ENCODE results near the gene GABRB1.

The GABRB1 gene

GRCh38 chr4:47012676-47013075, 18.7 kb upstream of the GABRB1 start:
- DNase-seq: no peak
- Histone ChIP-seq H3K18ac (ENCODE audit: low read length) (no peak overlapping the region), H3K56ac (ENCODE audit: low read length) (no peak overlapping the region), H3K9ac (ENCODE audit: low read length) (no peak overlapping the region), H3K79me1 (ENCODE audit: low read length) (no peaks in the 10 kb centered on the region), H3K4ac (ENCODE audit: low read depth, low read length) (no peak overlapping the region), H3K4me3 (ENCODE audit: low read length) (no peak overlapping the region), H3K27ac (ENCODE audit: low read depth, low read length) (no peak overlapping the region), H2BK15ac (replicated peaks; ENCODE audit: low read depth) (no peak overlapping the region), H2BK5ac (ENCODE audit: low read length) (no peak overlapping the region), H4K8ac (ENCODE audit: low read depth, low read length) (no peak overlapping the region), H3K79me2 (ENCODE audit: control insufficient read depth, insufficient read depth, low read length) (no peaks in the 10 kb centered on the region), H2BK120ac (ENCODE audit: low read depth, low read length) (no peak overlapping the region), H3K27me3 (ENCODE audit: insufficient read depth, low read length, poor library complexity) (no peaks in the 10 kb centered on the region), H3K36me3 (ENCODE audit: control insufficient read depth, insufficient read depth, low read length) (no peaks in the 10 kb centered on the region), H3K23ac (ENCODE audit: low read length) (no peak overlapping the region), H3K4me1 (ENCODE audit: control insufficient read depth, low read depth, low read length) (no peaks in the 10 kb centered on the region), H3K4me2 (ENCODE audit: low read length) (no peak overlapping the region), H4K5ac (ENCODE audit: low read length) (no peak overlapping the region), H2AK5ac (ENCODE audit: low read length) (no peak overlapping the region)

- H3K56ac ChIP-seq (ENCODE audit: low read length): no peak overlapping the region
- no peak overlapping the region for H3K18ac ChIP-seq (ENCODE audit: low read length)
- no peak overlapping the region for H2AK5ac ChIP-seq (ENCODE audit: low read length)
- no peak overlapping the region for H3K9ac ChIP-seq (ENCODE audit: low read length)
- H3K27ac ChIP-seq (ENCODE audit: low read depth, low read length): no peak overlapping the region
- no peak overlapping the region for H2BK5ac ChIP-seq (ENCODE audit: low read length)
- no peaks in the 10 kb centered on the region for H3K36me3 ChIP-seq (ENCODE audit: control insufficient read depth, insufficient read depth, low read length)
- no peaks in the 10 kb centered on the region for H3K79me1 ChIP-seq (ENCODE audit: low read length)
- no peak overlapping the region for H4K8ac ChIP-seq (ENCODE audit: low read depth, low read length)
- no peaks in the 10 kb centered on the region for H3K79me2 ChIP-seq (ENCODE audit: control insufficient read depth, insufficient read depth, low read length)
- no peak overlapping the region for H3K23ac ChIP-seq (ENCODE audit: low read length)
- no peak overlapping the region for H2BK15ac ChIP-seq (replicated peaks; ENCODE audit: low read depth)
- no peak overlapping the region for H3K4me2 ChIP-seq (ENCODE audit: low read length)
- H3K4me3 ChIP-seq (ENCODE audit: low read length): no peak overlapping the region
- WGBS (ENCODE audit: extremely low coverage, insufficient coverage, low lambda C conversion rate): no CpG with 5 or more reads among the region's 3 CpGs
- no peaks in the 10 kb centered on the region for H3K4me1 ChIP-seq (ENCODE audit: control insufficient read depth, low read depth, low read length)
- H2BK120ac ChIP-seq (ENCODE audit: low read depth, low read length): no peak overlapping the region
- H3K27me3 ChIP-seq (ENCODE audit: insufficient read depth, low read length, poor library complexity): no peaks in the 10 kb centered on the region
- DNase-seq: no peak
- no peak overlapping the region for H3K4ac ChIP-seq (ENCODE audit: low read depth, low read length)
- no peak overlapping the region for H4K5ac ChIP-seq (ENCODE audit: low read length)
Observed at GRCh38 chr4:47013373-47013772, 18.0 kb upstream of the GABRB1 start.

- H3K4me1 ChIP-seq (ENCODE audit: control insufficient read depth, low read depth, low read length): no peaks in the 10 kb centered on the region
- H3K23ac ChIP-seq (ENCODE audit: low read length): no peak overlapping the region
- no peaks in the 10 kb centered on the region for H3K27me3 ChIP-seq (ENCODE audit: insufficient read depth, low read length, poor library complexity)
- no peaks in the 10 kb centered on the region for H3K79me2 ChIP-seq (ENCODE audit: control insufficient read depth, insufficient read depth, low read length)
- no peak overlapping the region for H3K9ac ChIP-seq (ENCODE audit: low read length)
- H3K4me2 ChIP-seq (ENCODE audit: low read length): no peak overlapping the region
- H2BK5ac ChIP-seq (ENCODE audit: low read length): no peak overlapping the region
- no peak overlapping the region for H2AK5ac ChIP-seq (ENCODE audit: low read length)
- no peak overlapping the region for H2BK120ac ChIP-seq (ENCODE audit: low read depth, low read length)
- no peaks in the 10 kb centered on the region for H3K36me3 ChIP-seq (ENCODE audit: control insufficient read depth, insufficient read depth, low read length)
- H3K27ac ChIP-seq (ENCODE audit: low read depth, low read length): no peak overlapping the region
- H2BK15ac ChIP-seq (replicated peaks; ENCODE audit: low read depth): no peak overlapping the region
- H4K5ac ChIP-seq (ENCODE audit: low read length): no peak overlapping the region
- H3K4me3 ChIP-seq (ENCODE audit: low read length): no peak overlapping the region
- DNase-seq: no peak
- no peak overlapping the region for H3K18ac ChIP-seq (ENCODE audit: low read length)
- no peak overlapping the region for H3K56ac ChIP-seq (ENCODE audit: low read length)
- no peak overlapping the region for H3K4ac ChIP-seq (ENCODE audit: low read depth, low read length)
- H4K8ac ChIP-seq (ENCODE audit: low read depth, low read length): no peak overlapping the region
- no peaks in the 10 kb centered on the region for H3K79me1 ChIP-seq (ENCODE audit: low read length)
- whole genome bisulfite sequencing (ENCODE audit: extremely low coverage, insufficient coverage, low lambda C conversion rate): no CpG with 5 or more reads among the region's 4 CpGs
Observed at GRCh38 chr4:47017081-47017480, 14.3 kb upstream of the GABRB1 start.

GRCh38 chr4:47017494-47017893, 13.9 kb upstream of the GABRB1 start:
- no peak overlapping the region for H2BK120ac ChIP-seq (ENCODE audit: low read depth, low read length)
- no peak overlapping the region for H3K4me2 ChIP-seq (ENCODE audit: low read length)
- H3K27ac ChIP-seq (ENCODE audit: low read depth, low read length): no peak overlapping the region
- no peak for DNase-seq
- H3K4me3 ChIP-seq (ENCODE audit: low read length): no peak overlapping the region
- WGBS (ENCODE audit: extremely low coverage, insufficient coverage, low lambda C conversion rate): no CpG with 5 or more reads among the region's 1 CpG
- H3K56ac ChIP-seq (ENCODE audit: low read length): no peak overlapping the region
- no peaks in the 10 kb centered on the region for H3K4me1 ChIP-seq (ENCODE audit: control insufficient read depth, low read depth, low read length)
- no peak overlapping the region for H3K23ac ChIP-seq (ENCODE audit: low read length)
- no peaks in the 10 kb centered on the region for H3K79me2 ChIP-seq (ENCODE audit: control insufficient read depth, insufficient read depth, low read length)
- H3K18ac ChIP-seq (ENCODE audit: low read length): no peak overlapping the region
- no peak overlapping the region for H4K5ac ChIP-seq (ENCODE audit: low read length)
- no peaks in the 10 kb centered on the region for H3K79me1 ChIP-seq (ENCODE audit: low read length)
- H3K27me3 ChIP-seq (ENCODE audit: insufficient read depth, low read length, poor library complexity): no peaks in the 10 kb centered on the region
- no peak overlapping the region for H2AK5ac ChIP-seq (ENCODE audit: low read length)
- H3K36me3 ChIP-seq (ENCODE audit: control insufficient read depth, insufficient read depth, low read length): no peaks in the 10 kb centered on the region
- H2BK5ac ChIP-seq (ENCODE audit: low read length): no peak overlapping the region
- H4K8ac ChIP-seq (ENCODE audit: low read depth, low read length): no peak overlapping the region
- H2BK15ac ChIP-seq (replicated peaks; ENCODE audit: low read depth): no peak overlapping the region
- H3K4ac ChIP-seq (ENCODE audit: low read depth, low read length): no peak overlapping the region
- H3K9ac ChIP-seq (ENCODE audit: low read length): no peak overlapping the region

- no peak overlapping the region for H3K4ac ChIP-seq (ENCODE audit: low read depth, low read length)
- DNase-seq: peak; percentile 18
- H4K5ac ChIP-seq (ENCODE audit: low read length): no peak overlapping the region
- no peaks in the 10 kb centered on the region for H3K79me1 ChIP-seq (ENCODE audit: low read length)
- H2BK120ac ChIP-seq (ENCODE audit: low read depth, low read length): no peak overlapping the region
- no peaks in the 10 kb centered on the region for H3K36me3 ChIP-seq (ENCODE audit: control insufficient read depth, insufficient read depth, low read length)
- H2AK5ac ChIP-seq (ENCODE audit: low read length): no peak overlapping the region
- H2BK15ac ChIP-seq (replicated peaks; ENCODE audit: low read depth): no peak overlapping the region
- no CpG with 5 or more reads among the region's 19 CpGs for WGBS (ENCODE audit: extremely low coverage, insufficient coverage, low lambda C conversion rate)
- peak overlapping the region; percentile 86 for H3K56ac ChIP-seq (ENCODE audit: low read length)
- H3K4me3 ChIP-seq (ENCODE audit: low read length): peak overlapping the region; percentile 59
- no peaks in the 10 kb centered on the region for H3K79me2 ChIP-seq (ENCODE audit: control insufficient read depth, insufficient read depth, low read length)
- no peak overlapping the region for H3K18ac ChIP-seq (ENCODE audit: low read length)
- H3K27me3 ChIP-seq (ENCODE audit: insufficient read depth, low read length, poor library complexity): no peaks in the 10 kb centered on the region
- H3K4me2 ChIP-seq (ENCODE audit: low read length): peak overlapping the region; percentile 84
- no peak overlapping the region for H2BK5ac ChIP-seq (ENCODE audit: low read length)
- no peak overlapping the region for H3K27ac ChIP-seq (ENCODE audit: low read depth, low read length)
- H3K4me1 ChIP-seq (ENCODE audit: control insufficient read depth, low read depth, low read length): no peaks in the 10 kb centered on the region
- peak overlapping the region; percentile 60 for H3K9ac ChIP-seq (ENCODE audit: low read length)
- no peak overlapping the region for H3K23ac ChIP-seq (ENCODE audit: low read length)
- no peak overlapping the region for H4K8ac ChIP-seq (ENCODE audit: low read depth, low read length)
Observed at GRCh38 chr4:47031751-47032404, 511 bp downstream of the GABRB1 start.

GRCh38 chr4:47032405-47033106, 1.2 kb downstream of the GABRB1 start:
- DNase-seq: peak; percentile 86
- H3K18ac ChIP-seq (ENCODE audit: low read length): no peak overlapping the region
- peak overlapping the region; percentile 60 for H3K9ac ChIP-seq (ENCODE audit: low read length)
- no peak overlapping the region for H4K5ac ChIP-seq (ENCODE audit: low read length)
- no CpG with 5 or more reads among the region's 47 CpGs for WGBS (ENCODE audit: extremely low coverage, insufficient coverage, low lambda C conversion rate)
- H2BK15ac ChIP-seq (replicated peaks; ENCODE audit: low read depth): no peak overlapping the region
- H2BK120ac ChIP-seq (ENCODE audit: low read depth, low read length): no peak overlapping the region
- H2AK5ac ChIP-seq (ENCODE audit: low read length): no peak overlapping the region
- peak overlapping the region; percentile 84 for H3K4me2 ChIP-seq (ENCODE audit: low read length)
- no peaks in the 10 kb centered on the region for H3K79me2 ChIP-seq (ENCODE audit: control insufficient read depth, insufficient read depth, low read length)
- H4K8ac ChIP-seq (ENCODE audit: low read depth, low read length): no peak overlapping the region
- H3K4ac ChIP-seq (ENCODE audit: low read depth, low read length): no peak overlapping the region
- H3K27me3 ChIP-seq (ENCODE audit: insufficient read depth, low read length, poor library complexity): no peaks in the 10 kb centered on the region
- H3K79me1 ChIP-seq (ENCODE audit: low read length): no peaks in the 10 kb centered on the region
- H3K27ac ChIP-seq (ENCODE audit: low read depth, low read length): no peak overlapping the region
- H2BK5ac ChIP-seq (ENCODE audit: low read length): no peak overlapping the region
- H3K36me3 ChIP-seq (ENCODE audit: control insufficient read depth, insufficient read depth, low read length): no peaks in the 10 kb centered on the region
- H3K4me3 ChIP-seq (ENCODE audit: low read length): peak overlapping the region; percentile 59
- peak overlapping the region; percentile 86 for H3K56ac ChIP-seq (ENCODE audit: low read length)
- H3K4me1 ChIP-seq (ENCODE audit: control insufficient read depth, low read depth, low read length): no peaks in the 10 kb centered on the region
- no peak overlapping the region for H3K23ac ChIP-seq (ENCODE audit: low read length)

All from mesendoderm (in vitro differentiated cells).